Keratinocyte (primary cell): ENCODE data around the gene E2F8.

Experiments
- EZH2 ChIP-seq: IDR thresholded peaks from one replicate; pipeline ENCODE4 v1.6.1; 2012; ENCODE audit warnings: inconsistent platforms, mild to moderate bottlenecking, low read length, moderate library complexity
- TF ChIP-seq, protein P1 (sequence below), 3 experiments: IDR thresholded peaks in 1 of 3; conservative IDR thresholded peaks in 1 of 3; optimal IDR thresholded peaks in 1 of 3; 2 replicates in 2 of 3; 3 replicates in 1 of 3; pipeline versions ENCODE3 to v1.5.1; 2011; ENCODE audit warnings: low read length in 3 of 3, mild to moderate bottlenecking in 3 of 3, moderate library complexity in 2 of 3, control low read depth in 1 of 3, inconsistent platforms in 1 of 3; ENCODE audit not compliant: insufficient read depth in 2 of 3; ENCODE audit errors: extremely low read depth in 1 of 3

DNA sequence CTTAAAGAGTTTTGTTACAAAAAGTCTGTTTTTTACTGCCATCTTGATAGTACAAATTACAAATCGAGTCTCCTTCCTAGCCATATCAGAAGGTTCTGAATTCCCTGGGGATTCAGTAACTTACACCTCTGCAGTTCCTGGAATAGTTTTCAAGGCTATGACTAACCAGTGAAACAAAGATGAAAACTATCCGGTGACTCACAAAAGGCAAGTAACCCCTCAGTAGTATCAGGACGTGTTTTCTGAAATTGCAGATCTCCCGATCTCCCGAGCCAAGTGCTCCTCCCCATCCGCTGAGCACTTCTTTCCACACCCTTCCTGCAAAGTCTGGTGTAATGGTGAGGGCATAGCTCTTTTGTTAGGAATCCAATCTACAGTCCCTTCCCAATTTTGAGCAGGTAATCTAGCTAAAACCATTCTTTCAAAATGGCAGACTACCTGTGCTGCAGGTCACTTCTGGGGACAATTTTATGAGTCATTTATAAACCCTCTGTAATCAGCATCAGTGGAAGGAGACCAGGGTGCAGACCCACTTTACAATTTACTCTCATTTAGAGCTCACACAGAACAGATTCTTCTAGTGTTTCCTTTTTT lies 7.7 kb downstream of the E2F8 start:
- TF ChIP-seq, protein P1, sequence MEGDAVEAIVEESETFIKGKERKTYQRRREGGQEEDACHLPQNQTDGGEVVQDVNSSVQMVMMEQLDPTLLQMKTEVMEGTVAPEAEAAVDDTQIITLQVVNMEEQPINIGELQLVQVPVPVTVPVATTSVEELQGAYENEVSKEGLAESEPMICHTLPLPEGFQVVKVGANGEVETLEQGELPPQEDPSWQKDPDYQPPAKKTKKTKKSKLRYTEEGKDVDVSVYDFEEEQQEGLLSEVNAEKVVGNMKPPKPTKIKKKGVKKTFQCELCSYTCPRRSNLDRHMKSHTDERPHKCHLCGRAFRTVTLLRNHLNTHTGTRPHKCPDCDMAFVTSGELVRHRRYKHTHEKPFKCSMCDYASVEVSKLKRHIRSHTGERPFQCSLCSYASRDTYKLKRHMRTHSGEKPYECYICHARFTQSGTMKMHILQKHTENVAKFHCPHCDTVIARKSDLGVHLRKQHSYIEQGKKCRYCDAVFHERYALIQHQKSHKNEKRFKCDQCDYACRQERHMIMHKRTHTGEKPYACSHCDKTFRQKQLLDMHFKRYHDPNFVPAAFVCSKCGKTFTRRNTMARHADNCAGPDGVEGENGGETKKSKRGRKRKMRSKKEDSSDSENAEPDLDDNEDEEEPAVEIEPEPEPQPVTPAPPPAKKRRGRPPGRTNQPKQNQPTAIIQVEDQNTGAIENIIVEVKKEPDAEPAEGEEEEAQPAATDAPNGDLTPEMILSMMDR (optimal IDR thresholded peaks at IDR 0.05 in 1 of 3, IDR thresholded peaks at IDR 0.05 in 1 of 3, conservative IDR thresholded peaks at IDR 0.05 in 1 of 3; ENCODE audit: extremely low read depth in 1 of 3, insufficient read depth in 2 of 3, low read length in 3 of 3) = no peak
- no peak for TF ChIP-seq EZH2
